Parathyroid adenoma (tissue), 2 donors: ENCODE data around the gene PACS2.

Experiments
- H2AFZ ChIP-seq: fragments of 300-600 bp; sonication (generic); one replicate; pipeline ENCODE4 v1.7.0; 2017; ENCODE audit warnings: antibody characterized with exemption, mild to moderate bottlenecking
- H3K27ac ChIP-seq: fragments of 300-600 bp; sonication (generic); one replicate; pipeline ENCODE4 v1.7.0; 2017
- H3K27me3 ChIP-seq: fragments of 300-600 bp; sonication (generic); one replicate; pipeline ENCODE4 v1.7.0; 2017; ENCODE audit warnings: low read length; ENCODE audit not compliant: control insufficient read depth, insufficient read depth
- H3K36me3 ChIP-seq: fragments of 300-600 bp; sonication (generic); one replicate; pipeline ENCODE4 v1.7.0; 2017; ENCODE audit warnings: low read length; ENCODE audit not compliant: control insufficient read depth, insufficient read depth
- H3K4me1 ChIP-seq: fragments of 300-600 bp; sonication (generic); one replicate; pipeline ENCODE4 v1.7.0; 2017; ENCODE audit warnings: control low read depth
- H3K4me2 ChIP-seq: fragments of 300-600 bp; sonication (generic); one replicate; pipeline ENCODE4 v1.7.0; 2017; ENCODE audit warnings: low read length
- H3K4me3 ChIP-seq: fragments of 300-600 bp; sonication (generic); one replicate; pipeline ENCODE4 v1.7.0; 2017; ENCODE audit warnings: low read depth, low read length
- H3K79me2 ChIP-seq: fragments of 300-600 bp; sonication (generic); one replicate; pipeline ENCODE4 v1.7.0; 2017; ENCODE audit warnings: control low read depth
- H3K9ac ChIP-seq: fragments of 300-600 bp; sonication (generic); one replicate; pipeline ENCODE4 v1.7.0; 2017; ENCODE audit warnings: mild to moderate bottlenecking
- H3K9me3 ChIP-seq: fragments of 300-600 bp; sonication (generic); one replicate; pipeline ENCODE4 v1.7.0; 2017; ENCODE audit warnings: low read length; ENCODE audit not compliant: control insufficient read depth
- CTCF ChIP-seq: fragments of 300-600 bp; sonication (generic); IDR thresholded peaks from one replicate; pipeline ENCODE4 v1.7.0; 2017; ENCODE audit warnings: antibody characterized with exemption, mild to moderate bottlenecking
- donor health status: primary hyperparathyroidism.

PACS2 gene

DNA sequence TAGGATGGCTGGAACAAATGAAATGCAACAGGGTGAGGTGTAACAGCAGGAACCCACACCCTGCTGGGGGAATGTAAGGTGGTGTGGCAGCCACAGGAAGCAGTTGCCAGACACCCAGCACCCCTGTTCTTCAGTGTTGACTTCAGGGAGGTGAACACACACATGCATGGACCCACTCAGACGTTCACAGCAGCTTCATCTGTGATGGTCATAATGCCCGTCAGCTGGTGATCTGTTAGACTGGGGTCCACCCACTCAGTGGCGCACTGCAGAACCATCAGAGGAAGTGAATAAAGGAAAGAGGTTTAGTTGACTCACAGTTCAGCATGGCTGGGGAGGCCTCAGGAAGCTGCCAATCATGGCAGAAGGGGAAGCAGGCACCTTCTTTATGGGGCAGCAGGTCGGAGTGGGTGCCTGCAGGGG lies 61.1 kb downstream of the PACS2 start:
- no peak for TF ChIP-seq CTCF
- H3K4me3 ChIP-seq: no peak overlapping the region
- H3K4me2 ChIP-seq: no peak overlapping the region

GRCh38 chr14:105376521-105377440 lies 62.2 kb downstream of the PACS2 start:
- H3K36me3 ChIP-seq: no peaks in the 10 kb centered on the region
- H3K27ac ChIP-seq: no peak overlapping the region
- H3K4me3 ChIP-seq: no peak overlapping the region
- TF ChIP-seq CTCF: no peak
- no peak overlapping the region for H3K4me2 ChIP-seq
- H2AFZ ChIP-seq: no peak overlapping the region
- peaks cover 2% of the 10 kb centered on the region for H3K79me2 ChIP-seq
- no peaks in the 10 kb centered on the region for H3K27me3 ChIP-seq
- H3K9ac ChIP-seq: no peak overlapping the region
- no peaks in the 10 kb centered on the region for H3K4me1 ChIP-seq
- no peaks in the 10 kb centered on the region for H3K9me3 ChIP-seq

More for the DNA sequence above, 61.1 kb downstream of the PACS2 start:
- Histone ChIP-seq H3K27me3 (no peaks in the 10 kb centered on the region), H3K79me2 (peaks cover 2% of the 10 kb centered on the region), H3K36me3 (no peaks in the 10 kb centered on the region), H3K9me3 (no peaks in the 10 kb centered on the region), H3K4me1 (no peaks in the 10 kb centered on the region), H3K9ac (no peak overlapping the region), H3K27ac (no peak overlapping the region), H2AFZ (no peak overlapping the region)

DNA sequence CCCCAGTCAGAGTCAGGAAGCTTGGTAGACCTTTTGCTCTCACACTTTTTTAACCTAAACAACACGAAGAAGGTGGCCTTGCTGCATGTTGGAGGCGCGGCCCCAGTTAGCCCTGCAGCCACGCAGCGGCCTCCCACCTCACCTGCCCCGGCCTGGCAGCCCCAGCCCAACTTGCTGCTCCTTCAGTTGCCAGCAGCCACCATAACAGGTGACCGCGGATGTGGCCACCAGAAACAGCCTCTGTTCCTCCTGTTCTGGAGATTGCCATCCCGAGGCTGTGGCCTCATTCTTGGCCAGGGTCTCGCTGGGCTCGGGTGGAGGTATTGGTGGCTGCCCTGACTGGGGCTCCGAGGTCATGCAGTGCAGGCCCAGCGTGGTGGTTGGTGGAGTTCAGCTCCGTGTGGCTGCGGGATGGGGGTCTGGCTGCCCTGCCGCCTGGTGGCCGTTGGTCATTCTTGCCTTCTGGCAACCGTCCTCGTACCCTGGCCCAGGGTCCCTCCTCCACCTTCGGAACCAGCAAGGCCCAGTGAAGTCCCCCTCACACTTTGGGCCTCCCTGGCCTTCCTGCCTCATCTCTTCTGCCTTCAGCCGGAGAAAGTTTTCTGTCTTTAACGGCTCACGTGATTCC lies 63.1 kb downstream of the PACS2 start:
- TF ChIP-seq CTCF: no peak
- Histone ChIP-seq H3K27me3 (no peaks in the 10 kb centered on the region), H3K4me2 (no peak overlapping the region), H2AFZ (no peak overlapping the region), H3K36me3 (no peaks in the 10 kb centered on the region), H3K79me2 (peaks cover 2% of the 10 kb centered on the region), H3K9ac (no peak overlapping the region), H3K4me3 (no peak overlapping the region), H3K9me3 (no peaks in the 10 kb centered on the region), H3K4me1 (no peaks in the 10 kb centered on the region), H3K27ac (no peak overlapping the region)

DNA sequence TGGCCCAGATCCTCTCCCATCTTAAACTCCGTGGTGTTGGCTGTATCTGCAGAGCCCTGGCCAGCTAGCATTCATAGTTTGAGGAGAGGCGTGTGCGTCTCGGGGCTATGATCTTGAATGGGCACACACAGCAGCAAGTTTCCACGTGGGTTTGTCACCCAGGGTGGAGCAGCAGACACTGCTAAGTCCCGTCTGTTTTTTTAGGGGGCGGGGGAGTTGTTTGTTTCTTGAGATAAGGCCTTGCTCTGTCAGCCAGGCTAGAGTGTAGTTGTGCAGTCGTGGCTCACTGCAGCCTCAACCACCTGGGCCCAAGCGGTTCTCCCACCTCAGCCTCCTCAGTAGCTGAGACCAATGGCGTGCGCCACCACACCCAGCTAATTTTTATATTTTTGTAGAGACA lies 63.7 kb downstream of the PACS2 start:
- no peaks in the 10 kb centered on the region for H3K9me3 ChIP-seq

More for the DNA sequence above, 63.7 kb downstream of the PACS2 start:
- Histone ChIP-seq H3K4me1 (no peaks in the 10 kb centered on the region), H2AFZ (no peak overlapping the region), H3K27me3 (no peaks in the 10 kb centered on the region), H3K4me2 (no peak overlapping the region), H3K4me3 (no peak overlapping the region), H3K27ac (no peak overlapping the region), H3K36me3 (no peaks in the 10 kb centered on the region), H3K79me2 (peaks cover 2% of the 10 kb centered on the region), H3K9ac (no peak overlapping the region)
- TF ChIP-seq CTCF: no peak
